GM06990 (cell line): Measurements from ENCODE around the gene LHFPL3.
"Not testable (repeated sequence)": the region's sequence is repeated elsewhere in the genome, so short reads cannot be mapped to it uniquely, and the experiment has no call there.

ENCODE experiments used
- DNase-seq: peaks from one replicate; pipeline ENCODE4 v3.0.0-alpha.2; 2011; ENCODE audit not compliant: insufficient read length; ENCODE audit errors: extremely low read depth
- H3K27me3 ChIP-seq: replicated peaks from 2 replicates; pipeline ENCODE4 v1.6.0; 2011; ENCODE audit warnings: low read length; ENCODE audit not compliant: control insufficient read depth, insufficient read depth
- H3K36me3 ChIP-seq: 2 replicates; pipeline ENCODE4 v1.5.1; 2011; ENCODE audit warnings: low read length; ENCODE audit not compliant: control insufficient read depth, insufficient read depth
- H3K4me3 ChIP-seq: replicated peaks from 2 replicates; pipeline ENCODE4 v1.5.1; 2011; ENCODE audit warnings: low read depth, mild to moderate bottlenecking, control low read depth, low read length
- TF ChIP-seq, protein P1 (sequence below): IDR thresholded peaks from 2 replicates; pipeline ENCODE4 v1.5.1; 2011; ENCODE audit warnings: low read length, control low read depth, mild to moderate bottlenecking, inconsistent platforms; ENCODE audit not compliant: insufficient read depth, poor library complexity, severe bottlenecking

The LHFPL3 gene

DNA sequence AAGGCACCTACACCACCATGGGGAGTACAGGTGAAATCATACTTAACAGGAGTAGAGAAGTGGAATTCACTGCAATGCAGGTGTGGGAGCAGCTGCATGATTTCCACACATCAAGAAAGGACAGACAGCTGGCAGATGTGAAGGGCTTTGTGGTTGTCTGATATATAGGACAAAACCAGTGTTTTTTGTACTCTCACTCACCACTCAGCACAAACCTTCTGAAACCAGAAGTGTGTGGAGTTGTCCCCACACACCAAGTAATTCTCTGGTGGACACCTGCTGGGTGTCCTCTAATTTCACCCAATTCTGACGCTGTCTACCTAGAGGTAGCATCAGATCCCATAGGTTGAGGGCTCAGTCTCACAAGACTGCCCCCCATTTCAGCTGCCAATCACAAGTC is 357.9 kb downstream of the LHFPL3 start:
- TF ChIP-seq, protein P1, sequence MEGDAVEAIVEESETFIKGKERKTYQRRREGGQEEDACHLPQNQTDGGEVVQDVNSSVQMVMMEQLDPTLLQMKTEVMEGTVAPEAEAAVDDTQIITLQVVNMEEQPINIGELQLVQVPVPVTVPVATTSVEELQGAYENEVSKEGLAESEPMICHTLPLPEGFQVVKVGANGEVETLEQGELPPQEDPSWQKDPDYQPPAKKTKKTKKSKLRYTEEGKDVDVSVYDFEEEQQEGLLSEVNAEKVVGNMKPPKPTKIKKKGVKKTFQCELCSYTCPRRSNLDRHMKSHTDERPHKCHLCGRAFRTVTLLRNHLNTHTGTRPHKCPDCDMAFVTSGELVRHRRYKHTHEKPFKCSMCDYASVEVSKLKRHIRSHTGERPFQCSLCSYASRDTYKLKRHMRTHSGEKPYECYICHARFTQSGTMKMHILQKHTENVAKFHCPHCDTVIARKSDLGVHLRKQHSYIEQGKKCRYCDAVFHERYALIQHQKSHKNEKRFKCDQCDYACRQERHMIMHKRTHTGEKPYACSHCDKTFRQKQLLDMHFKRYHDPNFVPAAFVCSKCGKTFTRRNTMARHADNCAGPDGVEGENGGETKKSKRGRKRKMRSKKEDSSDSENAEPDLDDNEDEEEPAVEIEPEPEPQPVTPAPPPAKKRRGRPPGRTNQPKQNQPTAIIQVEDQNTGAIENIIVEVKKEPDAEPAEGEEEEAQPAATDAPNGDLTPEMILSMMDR, result no peak
- no peaks in the 10 kb centered on the region; the same call in none of the 2 replicates for H3K27me3 ChIP-seq

DNA sequence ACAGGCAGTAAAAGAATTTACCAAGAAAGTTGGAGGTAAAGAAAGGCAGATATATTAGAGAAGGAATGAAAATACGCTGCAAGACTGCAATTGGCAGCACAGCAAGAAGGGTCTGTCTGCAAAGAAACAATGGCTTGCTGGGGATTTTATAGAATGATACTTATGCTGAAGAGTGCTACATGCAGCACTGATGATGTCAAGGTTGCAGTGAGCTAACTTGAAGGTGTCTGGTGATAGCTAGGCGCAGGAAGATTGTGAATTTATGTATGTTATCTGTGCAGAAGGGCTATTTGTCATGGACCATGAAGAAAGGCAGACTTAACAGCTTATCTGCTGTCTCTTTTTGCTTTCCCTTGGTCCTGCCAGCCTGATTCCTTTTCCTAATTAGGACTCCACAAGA is 366.3 kb downstream of the LHFPL3 start:
- no peak overlapping the region for H3K4me3 ChIP-seq
- no peaks in the 10 kb centered on the region for H3K27me3 ChIP-seq
- TF ChIP-seq, protein P1, result no peak
- DNase-seq, result no peak
- no peaks in the 10 kb centered on the region for H3K36me3 ChIP-seq

More for the DNA sequence above, 357.9 kb downstream of the LHFPL3 start:
- H3K4me3 ChIP-seq, result no peak overlapping the region
- no peaks in the 10 kb centered on the region for H3K36me3 ChIP-seq
- no peak for DNase-seq

DNA sequence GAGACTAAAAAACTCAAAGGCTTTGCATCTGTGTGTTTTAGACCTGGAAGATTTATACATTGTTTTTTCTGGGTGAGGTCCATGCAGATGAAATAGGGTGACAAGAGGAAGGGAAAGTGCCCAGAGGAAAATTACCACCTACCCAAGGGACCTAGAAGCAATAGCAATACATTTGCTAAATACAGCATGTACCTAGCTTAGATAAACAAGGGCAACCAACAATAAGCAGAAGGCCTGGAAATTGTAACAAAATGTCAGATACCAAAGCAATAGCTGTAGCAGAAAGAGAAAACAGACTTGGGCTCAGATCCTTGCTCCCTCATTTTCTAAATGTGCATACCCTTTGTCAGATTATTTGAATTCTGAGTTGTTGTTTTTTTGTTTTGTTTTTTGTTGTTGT is 367.2 kb downstream of the LHFPL3 start:
- Histone ChIP-seq H3K36me3 (no peaks in the 10 kb centered on the region), H3K4me3 (no peak overlapping the region), H3K27me3 (no peaks in the 10 kb centered on the region)
- DNase-seq, result no peak
- TF ChIP-seq, protein P1, result no peak

DNA sequence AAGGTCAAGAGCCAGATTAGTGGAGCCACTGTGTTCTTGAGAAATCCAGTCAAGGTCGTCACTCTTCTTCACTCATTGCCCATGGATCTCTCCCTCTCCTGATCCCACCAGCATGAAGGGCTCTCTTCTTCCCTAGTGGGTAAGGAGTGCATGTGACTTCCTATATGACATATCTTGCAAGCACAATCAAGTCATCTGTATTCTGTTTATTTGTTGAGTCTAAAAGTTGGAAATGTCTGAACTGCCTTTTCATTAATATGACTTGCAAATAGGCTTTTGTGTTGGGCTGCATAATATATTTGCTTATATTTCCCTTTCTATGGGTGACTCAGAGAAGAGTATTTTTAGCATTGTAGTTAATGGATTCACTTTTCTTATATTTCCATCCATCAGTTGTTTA is 371.9 kb downstream of the LHFPL3 start:
- H3K36me3 ChIP-seq, result no peaks in the 10 kb centered on the region

DNA sequence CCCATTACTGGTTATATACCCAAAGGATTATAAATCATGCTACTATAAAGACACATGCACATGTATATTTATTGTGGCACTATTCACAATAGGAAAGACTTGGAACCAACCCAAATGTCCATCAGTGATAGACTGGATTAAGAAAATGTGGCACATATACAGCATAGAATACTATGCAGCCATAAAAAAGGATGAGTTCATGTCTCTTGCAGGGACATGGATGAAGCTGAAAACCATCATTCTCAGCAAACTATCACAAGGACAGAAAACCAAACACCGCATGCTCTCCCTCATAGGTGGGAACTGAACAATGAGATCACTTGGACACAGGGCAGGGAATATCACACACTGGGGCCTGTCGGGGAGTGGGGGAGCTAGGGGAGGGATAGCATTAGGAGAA is 392.6 kb downstream of the LHFPL3 start:
- H3K4me3 ChIP-seq, H3K36me3 ChIP-seq, DNase-seq, H3K27me3 ChIP-seq: not testable (repeated sequence)

More for the DNA sequence above, 371.9 kb downstream of the LHFPL3 start:
- Histone ChIP-seq H3K4me3 (no peak overlapping the region), H3K27me3 (no peaks in the 10 kb centered on the region)
- DNase-seq, result no peak
- TF ChIP-seq, protein P1, result no peak

DNA sequence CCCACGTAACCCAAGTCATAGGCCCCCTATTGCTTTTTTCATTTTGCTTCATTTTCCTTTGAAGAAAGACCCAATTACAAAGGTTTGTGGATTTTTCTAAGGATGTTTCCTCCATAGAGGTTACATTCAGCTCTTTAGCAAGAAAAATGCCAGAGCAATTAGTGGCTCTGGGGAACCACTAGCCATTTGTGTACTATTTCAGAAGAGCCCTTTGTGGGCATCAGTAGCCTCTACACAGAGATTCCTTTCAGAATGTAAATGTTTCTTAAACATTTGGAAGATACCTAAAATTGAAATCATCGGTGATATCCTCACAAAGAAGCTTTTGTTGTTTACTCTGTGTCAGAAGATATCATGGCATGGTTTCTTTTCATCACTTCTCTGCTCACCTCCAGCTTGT is 394.6 kb downstream of the LHFPL3 start:
- no peaks in the 10 kb centered on the region for H3K36me3 ChIP-seq
- DNase-seq, result no peak
- TF ChIP-seq, protein P1, result no peak
- no peaks in the 10 kb centered on the region for H3K27me3 ChIP-seq
- no peak overlapping the region for H3K4me3 ChIP-seq
